Transverse colon (tissue), 4 donors: Measurements from ENCODE around the gene ZSCAN1. TPM values are rescaled to one million over a fixed set of nuclear protein-coding genes. Genes with fewer than 3 reads are reported as not detected.

Source experiments
- DNase-seq: peaks from one replicate; pipeline ENCODE4 v3.0.0-alpha.2; 2019
- H3K27ac ChIP-seq, 4 donors: fragments of 200-600 bp; sonication (generic); 2 replicates each; pipeline ENCODE4 v1.5.1; 2016 to 2018; ENCODE audit warnings: inconsistent platforms in 4 of 4
- H3K27me3 ChIP-seq: fragments of 200-600 bp; sonication (generic); 2 replicates; pipeline ENCODE4 v1.5.1; 2017; ENCODE audit warnings: inconsistent platforms
- H3K36me3 ChIP-seq, 4 donors: fragments of 200-600 bp; sonication (generic); 2 replicates each; pipeline ENCODE4 v1.5.1; 2017 to 2019; ENCODE audit warnings: inconsistent platforms in 4 of 4
- H3K4me1 ChIP-seq, 4 donors: fragments of 200-600 bp; sonication (generic); 2 replicates each; pipeline ENCODE4 v1.5.1; 2017 to 2020; ENCODE audit warnings: inconsistent platforms in 4 of 4
- H3K4me3 ChIP-seq, 4 donors: fragments of 200-600 bp; sonication (generic); 1 replicate in 1 of 4; 2 replicates in 3 of 4; pipeline versions ENCODE4 v1.5.1 to v1.6.1; 2017 to 2019; ENCODE audit warnings: inconsistent platforms in 4 of 4
- H3K9me3 ChIP-seq, 2 donors: fragments of 200-600 bp; sonication (generic); 2 replicates each; pipeline ENCODE4 v1.5.1; 2017 to 2019; ENCODE audit warnings: inconsistent platforms in 2 of 2
- CTCF ChIP-seq, 5 experiments: fragments of 200-600 bp in 3 of 5; fragments of 450-650 bp in 2 of 5; sonication (generic) in 3 of 5; IDR thresholded peaks; 1 replicate in 2 of 5; 2 replicates in 3 of 5; pipeline ENCODE4 v1.5.1; 2016 to 2017; ENCODE audit warnings: antibody characterized with exemption in 5 of 5, inconsistent platforms in 3 of 5, mild to moderate bottlenecking in 2 of 5, moderate library complexity in 1 of 5
- EP300 ChIP-seq: sonication (generic); formaldehyde crosslinking; IDR thresholded peaks from one replicate; pipeline ENCODE4 v1.6.1; 2017; ENCODE audit warnings: antibody characterized with exemption, low read depth
- POLR2A ChIP-seq: fragments of 450-650 bp; IDR thresholded peaks from one replicate; pipeline ENCODE4 v1.6.1; 2016; ENCODE audit warnings: antibody characterized with exemption, mild to moderate bottlenecking, moderate library complexity
- POLR2AphosphoS5 ChIP-seq, 3 donors: sonication (generic); formaldehyde crosslinking; IDR thresholded peaks; one replicate each; pipeline ENCODE4 v1.6.1; 2016; ENCODE audit warnings: antibody characterized with exemption in 3 of 3
- WGBS, 2 donors: methylation state at CpG; one replicate each; pipeline ENCODE4 v1.1.5; 2018; ENCODE audit warnings: low coverage in 1 of 2; 5-methylcytosine and 5-hydroxymethylcytosine counted together
- in situ Hi-C, 4 donors: fragments of 200-750 bp; cut with MboI; loops; one replicate each; pipeline versions ENCODE4 v1.15.0 to v1.15.1; 2017; ENCODE audit warnings: low sequenced_read_pairs in 3 of 4, low pct_ligation_motif_present in 1 of 4, low pct_unique_long_range_greater_than_20kb in 1 of 4
- intact Hi-C: fragments of 100-400 bp; cut with DNase I; formaldehyde crosslinking; loops from one replicate; pipeline ENCODE4 v1.15.1; 2023; ENCODE audit warnings: low total_unique reads
- total RNA-seq, 4 donors: library from RNA; depleted of rRNA; stranded (reverse); fragments of >200 nt; gene quantifications; one replicate each; pipeline ENCODE4 v1.1.0, GENCODE V29; 2016

ZSCAN1 gene
- total RNA-seq, 4 donors from 2014 or later: not detected

GRCh38 chr19:58020129-58020528 lies 13.7 kb upstream of the ZSCAN1 start:
- Histone ChIP-seq H3K27me3 (no peaks in the 10 kb centered on the region), H3K4me3 (no peak overlapping the region), H3K27ac (no peak overlapping the region), H3K9me3 (no peaks in the 10 kb centered on the region), H3K4me1 (no peaks in the 10 kb centered on the region), H3K36me3 (no peaks in the 10 kb centered on the region)
- TF ChIP-seq POLR2A: no peak
- no peak for TF ChIP-seq EP300
- TF ChIP-seq CTCF (IDR thresholded peaks at IDR 0.05): no peak
- no peak for TF ChIP-seq POLR2AphosphoS5 (IDR thresholded peaks at IDR 0.05)
- in situ Hi-C loops (loop anchor here in 1 of 4 donors (10.0 kb wide), 1 partner anchor 135 kb away; the partner anchor contains the start of gene ZNF329), intact Hi-C loops (loop anchor here (2.0 kb wide), 1 partner anchor 135 kb away; no protein-coding TSS in a partner anchor)
- no peak for DNase-seq
- WGBS, 2 donors: 70% methylated on average over 4 of the region's 7 CpGs; no CpG with 5 or more reads in 1 of the 2 donors

GRCh38 chr19:58021541-58022282 lies 12.1 kb upstream of the ZSCAN1 start:
- no peaks in the 10 kb centered on the region for H3K9me3 ChIP-seq
- H3K4me1 ChIP-seq: no peaks in the 10 kb centered on the region
- in situ Hi-C loops: loop anchor here in 1 of 4 donors (10.0 kb wide), 1 partner anchor 133 kb away; the partner anchor contains the start of gene ZNF329
- TF ChIP-seq POLR2AphosphoS5 (IDR thresholded peaks at IDR 0.05) (no peak), CTCF (IDR thresholded peaks at IDR 0.05) (peak; percentile 50 to 64 (median 54))
- no peak overlapping the region for H3K27ac ChIP-seq
- H3K4me3 ChIP-seq: no peak overlapping the region
- H3K27me3 ChIP-seq: no peaks in the 10 kb centered on the region
- no peaks in the 10 kb centered on the region for H3K36me3 ChIP-seq
- WGBS, 2 donors: 51 to 67% methylated on average over 18 to 30 of the region's 30 CpGs
- intact Hi-C loops: loop anchor here (2.0 kb wide), 1 partner anchor 133 kb away; no protein-coding TSS in a partner anchor
- DNase-seq: peak; percentile 27

- Histone ChIP-seq H3K27ac (no peak overlapping the region), H3K27me3 (no peaks in the 10 kb centered on the region), H3K9me3 (no peaks in the 10 kb centered on the region), H3K4me1 (no peaks in the 10 kb centered on the region), H3K36me3 (no peaks in the 10 kb centered on the region), H3K4me3 (no peak overlapping the region)
- in situ Hi-C loops: loop anchor here in 1 of 4 donors (10.0 kb wide), 1 partner anchor 133 kb away; the partner anchor contains the start of gene ZNF329
- TF ChIP-seq EP300 (no peak), POLR2A (no peak), POLR2AphosphoS5 (IDR thresholded peaks at IDR 0.05) (no peak), CTCF (IDR thresholded peaks at IDR 0.05) (no peak)
- intact Hi-C loops: no loop called here
- DNase-seq: no peak
- WGBS, 2 donors: 64 to 94% methylated on average over 3 to 4 of the region's 4 CpGs
These were observed 11.6 kb upstream of the ZSCAN1 start for GRCh38 chr19:58022283-58022660.

- in situ Hi-C loops: loop anchor here in 1 of 4 donors (10.0 kb wide), 1 partner anchor 130 kb away; the partner anchor contains the start of gene ZNF329
- Histone ChIP-seq H3K9me3 (no peaks in the 10 kb centered on the region), H3K27me3 (no peaks in the 10 kb centered on the region), H3K27ac (no peak overlapping the region), H3K4me3 (no peak overlapping the region), H3K4me1 (no peaks in the 10 kb centered on the region), H3K36me3 (no peaks in the 10 kb centered on the region)
- DNase-seq: no peak
- WGBS, 2 donors: 90 to 94% methylated on average over 8 to 12 of the region's 12 CpGs
- TF ChIP-seq EP300: no peak
- TF ChIP-seq POLR2AphosphoS5 (IDR thresholded peaks at IDR 0.05): no peak
- TF ChIP-seq POLR2A: no peak
- TF ChIP-seq CTCF (IDR thresholded peaks at IDR 0.05): no peak
- intact Hi-C loops: no loop called here
These were observed 9.2 kb upstream of the ZSCAN1 start for GRCh38 chr19:58024661-58025060.
